ENCODE results near the gene PRKD1. TPM values are rescaled to one million over a fixed set of nuclear protein-coding genes. Genes with fewer than 3 reads are reported as not detected.

Gene PRKD1
- total RNA-seq, 1 experiment from 2014 or later: 2.7 TPM

- Histone ChIP-seq H3K4me2 (ENCODE audit: insufficient read depth, insufficient read length, low read length) (no peak overlapping the region), H2AK5ac (ENCODE audit: insufficient read length, low read length) (no peak overlapping the region), H3K56ac (ENCODE audit: insufficient read length, low read depth, low read length) (no peak overlapping the region), H2BK12ac (ENCODE audit: insufficient read length, low read depth, low read length) (no peak overlapping the region), H2AFZ (ENCODE audit: low read length) (no peak overlapping the region), H2BK5ac (ENCODE audit: insufficient read length, low read length) (no peak overlapping the region), H3K9me3 (ENCODE audit: control insufficient read depth, low read depth, low read length) (no peaks in the 10 kb centered on the region), H3K79me1 (ENCODE audit: insufficient read depth, low read depth, low read length, poor library complexity, severe bottlenecking) (no peaks in the 10 kb centered on the region), H4K91ac (ENCODE audit: insufficient read length, low read depth, low read length) (no peak overlapping the region), H3T11ph (ENCODE audit: low read length) (no peak overlapping the region), H4K8ac (replicated peaks; ENCODE audit: insufficient read length, low read depth, low read length) (no peak overlapping the region), H3K23me2 (ENCODE audit: insufficient read length, low read depth, low read length, poor library complexity, severe bottlenecking) (no peaks in the 10 kb centered on the region), H3K4ac (ENCODE audit: low read depth, low read length) (no peak overlapping the region), H4K20me1 (ENCODE audit: control insufficient read depth, insufficient read depth, insufficient read length) (no peaks in the 10 kb centered on the region), H3K27ac (ENCODE audit: insufficient read length, low read depth, low read length) (no peak overlapping the region), H3K23ac (ENCODE audit: insufficient read length, low read depth, low read length) (no peak overlapping the region), H3K4me1 (ENCODE audit: insufficient read depth, low read length) (no peaks in the 10 kb centered on the region), H3K14ac (ENCODE audit: insufficient read depth, low read length) (no peak overlapping the region), H4K5ac (ENCODE audit: insufficient read length, low read depth, low read length) (no peak overlapping the region), H3K18ac (ENCODE audit: insufficient read length, low read depth, low read length) (no peak overlapping the region), H3K79me2 (ENCODE audit: insufficient read depth, low read length) (no peaks in the 10 kb centered on the region), H3K9ac (ENCODE audit: extremely low read depth, insufficient read length, low read length) (no peak overlapping the region), H2BK120ac (ENCODE audit: low read depth, low read length, poor library complexity, severe bottlenecking) (no peak overlapping the region), H2BK15ac (ENCODE audit: low read depth, low read length) (no peak overlapping the region), H3K27me3 (ENCODE audit: insufficient read depth, low read length) (no peaks in the 10 kb centered on the region), H2BK20ac (ENCODE audit: low read depth, low read length, poor library complexity, severe bottlenecking) (no peak overlapping the region)
- Mint-ChIP-seq H3K4me3 (no peak overlapping the region), H3K4me1 (0 out of 4 replicates have a peak, but pooled peaks cover 0 to 3% of the 10 kb centered on the region in 2 experiments), H3K36me3 (ENCODE audit: insufficient read depth in 1 of 3, low read depth in 3 of 3) (no peaks in the 10 kb centered on the region; a peak in 1 of 7 replicates), H3K27me3 (ENCODE audit: low read depth) (no peaks in the 10 kb centered on the region), H3K27ac (no peak overlapping the region), H3K9me3 (0 out of 5 replicates have a peak, but pooled peaks cover 0 to under 1% of the 10 kb centered on the region in 2 experiments)
- TF ChIP-seq, protein P1, sequence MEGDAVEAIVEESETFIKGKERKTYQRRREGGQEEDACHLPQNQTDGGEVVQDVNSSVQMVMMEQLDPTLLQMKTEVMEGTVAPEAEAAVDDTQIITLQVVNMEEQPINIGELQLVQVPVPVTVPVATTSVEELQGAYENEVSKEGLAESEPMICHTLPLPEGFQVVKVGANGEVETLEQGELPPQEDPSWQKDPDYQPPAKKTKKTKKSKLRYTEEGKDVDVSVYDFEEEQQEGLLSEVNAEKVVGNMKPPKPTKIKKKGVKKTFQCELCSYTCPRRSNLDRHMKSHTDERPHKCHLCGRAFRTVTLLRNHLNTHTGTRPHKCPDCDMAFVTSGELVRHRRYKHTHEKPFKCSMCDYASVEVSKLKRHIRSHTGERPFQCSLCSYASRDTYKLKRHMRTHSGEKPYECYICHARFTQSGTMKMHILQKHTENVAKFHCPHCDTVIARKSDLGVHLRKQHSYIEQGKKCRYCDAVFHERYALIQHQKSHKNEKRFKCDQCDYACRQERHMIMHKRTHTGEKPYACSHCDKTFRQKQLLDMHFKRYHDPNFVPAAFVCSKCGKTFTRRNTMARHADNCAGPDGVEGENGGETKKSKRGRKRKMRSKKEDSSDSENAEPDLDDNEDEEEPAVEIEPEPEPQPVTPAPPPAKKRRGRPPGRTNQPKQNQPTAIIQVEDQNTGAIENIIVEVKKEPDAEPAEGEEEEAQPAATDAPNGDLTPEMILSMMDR (conservative IDR thresholded peaks at IDR 0.05): no peak
- no peak for DNase-seq
- WGBS (ENCODE audit: extremely low coverage, insufficient read length, low lambda C conversion rate): no CpG with 5 or more reads among the region's 2 CpGs
These were observed 139.6 kb downstream of the PRKD1 start for GRCh38 chr14:29788093-29788492.
